Measurements from ENCODE around the gene ARAP2.

ARAP2 gene

GRCh38 chr4:36264207-36264826 is 20.0 kb upstream of the ARAP2 start:
- DNase-seq, result no peak

GRCh38 chr4:36260731-36261130 is 16.4 kb upstream of the ARAP2 start:
- DNase-seq, result no peak

- DNase-seq, result no peak
Measured at GRCh38 chr4:36256398-36256891, 12.1 kb upstream of the ARAP2 start.

GRCh38 chr4:36255577-36255976 is 11.3 kb upstream of the ARAP2 start:
- DNase-seq, result no peak

- DNase-seq, result no peak
Measured at GRCh38 chr4:36254371-36254770, 10.1 kb upstream of the ARAP2 start.

- DNase-seq, result no peak
Measured at GRCh38 chr4:36251983-36252382, 7.7 kb upstream of the ARAP2 start.

GRCh38 chr4:36249610-36250009 is 5.3 kb upstream of the ARAP2 start:
- no peak for DNase-seq

GRCh38 chr4:36243355-36244256 is 708 bp downstream of the ARAP2 start:
- no peak for DNase-seq

GRCh38 chr4:36242629-36243354 is 1.5 kb downstream of the ARAP2 start:
- DNase-seq, result peak; percentile 21

GRCh38 chr4:36241771-36242170 is 2.5 kb downstream of the ARAP2 start:
- DNase-seq, result no peak

- no peak for DNase-seq
Measured at GRCh38 chr4:36237366-36238313, 6.7 kb downstream of the ARAP2 start.

- no peak for DNase-seq
Measured at GRCh38 chr4:36236159-36236558, 8.2 kb downstream of the ARAP2 start.

GRCh38 chr4:36235306-36235705 is 9.0 kb downstream of the ARAP2 start:
- DNase-seq, result no peak

GRCh38 chr4:36233567-36234266 is 10.6 kb downstream of the ARAP2 start:
- DNase-seq, result no peak

- DNase-seq, result no peak
Measured at GRCh38 chr4:36230534-36230933, 13.8 kb downstream of the ARAP2 start.

- no peak for DNase-seq
Measured at GRCh38 chr4:36227913-36228312, 16.4 kb downstream of the ARAP2 start.

GRCh38 chr4:36226430-36227227 is 17.7 kb downstream of the ARAP2 start:
- no peak for DNase-seq

GRCh38 chr4:36224972-36225903 is 19.1 kb downstream of the ARAP2 start:
- no peak for DNase-seq

- DNase-seq, result no peak
Measured at GRCh38 chr4:36222702-36223101, 21.6 kb downstream of the ARAP2 start.

- DNase-seq, result no peak
Measured at GRCh38 chr4:36220776-36221175, 23.5 kb downstream of the ARAP2 start.

Data from fibroblast of upper back skin (primary cell).